Spleen (tissue), 7 donors: ENCODE results near the gene CPE.

ENCODE experiments used
- CTCF ChIP-seq, 11 experiments: fragments of 200-600 bp in 7 of 11; fragments of 450-650 bp in 4 of 11; sonication (generic) in 4 of 11; IDR thresholded peaks in 8 of 11; conservative IDR thresholded peaks in 3 of 11; 1 replicate in 7 of 11; 2 replicates in 4 of 11; pipeline versions ENCODE4 v1.4.0 to v1.8.0; 2016 to 2021; ENCODE audit warnings: antibody characterized with exemption in 11 of 11, inconsistent platforms in 4 of 11, mild to moderate bottlenecking in 1 of 11
- POLR2A ChIP-seq, 3 donors: fragments of 450-650 bp; IDR thresholded peaks; one replicate each; pipeline ENCODE4 v1.5.1; 2017; ENCODE audit warnings: antibody characterized with exemption in 3 of 3, mild to moderate bottlenecking in 1 of 3
- donor health status: DM: no; HTN: no; CAD: no; lungs with moderate emphysema.
- donor health status: DM: no; HTN: no; CAD: no.
- donor health status: DM: no; HTN: no; CAD: no.

DNA sequence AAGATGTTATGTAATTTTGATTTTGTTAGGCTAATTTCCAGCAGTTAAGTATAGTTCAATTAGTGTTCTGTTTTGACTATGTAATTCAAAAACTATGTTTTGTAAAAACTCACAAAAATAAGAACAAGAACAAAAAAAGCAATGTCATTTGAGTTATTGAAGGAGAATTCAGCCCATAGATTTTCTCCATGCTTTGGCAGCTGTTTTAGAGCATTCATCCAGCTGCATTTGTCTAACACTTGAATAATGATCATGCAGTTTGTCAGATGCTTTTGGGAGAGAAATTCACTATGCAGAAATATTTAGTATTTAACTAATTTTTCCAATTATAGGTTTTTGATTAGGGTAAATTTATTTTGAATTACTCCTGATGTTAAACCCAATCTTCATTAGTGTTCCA is 14.2 kb downstream of the CPE start:
- TF ChIP-seq CTCF (IDR thresholded peaks at IDR 0.05 in 8 of 11, conservative IDR thresholded peaks at IDR 0.05 in 3 of 11) (no peak), POLR2A (IDR thresholded peaks at IDR 0.05) (no peak)
